ENCODE results near the gene PDE10A.

- TF ChIP-seq CTCF (IDR thresholded peaks at IDR 0.05; ENCODE audit: insufficient read depth, low read length) (no peak), REST (IDR thresholded peaks at IDR 0.05; ENCODE audit: insufficient replicate concordance, low read depth) (no peak), POLR2AphosphoS5 (IDR thresholded peaks at IDR 0.05; ENCODE audit: low read depth) (no peak)
These were observed 32.9 kb upstream of the PDE10A start for GRCh38 chr6:165695722-165696515.

Data from HL-60 (cell line).